ENCODE results near the gene BAAT. TPM values are rescaled to one million over a fixed set of nuclear protein-coding genes. Genes with fewer than 3 reads are reported as not detected.

BAAT gene
- total and polyA plus RNA-seq, 2 of the 13 experiments (the other 11 are each of a cell fraction or from before 2014, with no cell fraction given): 0.71 to 7.9 TPM

- TF ChIP-seq FOXP1 (IDR thresholded peaks at IDR 0.05) (no peak), FOXP1 (CRISPR knock-in tag; IDR thresholded peaks at IDR 0.05) (peak; percentile 29; the same call in 1 of the 2 replicates), SSRP1 (CRISPR knock-in tag; IDR thresholded peaks at IDR 0.05) (no peak), ZNF207 (IDR thresholded peaks at IDR 0.05; ENCODE audit: borderline replicate concordance) (no peak), EP300 (IDR thresholded peaks at IDR 0.05; ENCODE audit: low read depth in 2 of 2, low read length in 2 of 2) (peak in 1 of 2 experiments; percentile 7; a peak in 1 of 4 replicates), EP300 (CRISPR knock-in tag; IDR thresholded peaks at IDR 0.05; ENCODE audit: borderline replicate concordance) (no peak), ZSCAN9 (CRISPR knock-in tag; IDR thresholded peaks at IDR 0.05; ENCODE audit: borderline replicate concordance) (no peak), FOXA3 (CRISPR knock-in tag; IDR thresholded peaks at IDR 0.05) (0 out of 2 replicates have a peak, but pooled peaks have one; percentile 39), ONECUT2 (CRISPR knock-in tag; IDR thresholded peaks at IDR 0.05) (no peak), NCOA1 (CRISPR knock-in tag; IDR thresholded peaks at IDR 0.05) (no peak), SOX13 (IDR thresholded peaks at IDR 0.05) (no peak), SOX13 (CRISPR knock-in tag; conservative IDR thresholded peaks at IDR 0.05 in 1 of 2, IDR thresholded peaks at IDR 0.05 in 1 of 2) (peak in 1 of 2 experiments; percentile 45; a peak in 1 of 4 replicates), ZNF546 (CRISPR knock-in tag; conservative IDR thresholded peaks at IDR 0.05) (no peak), ZSCAN29 (CRISPR knock-in tag; conservative IDR thresholded peaks at IDR 0.05) (no peak), SOX6 (IDR thresholded peaks at IDR 0.05) (no peak), SOX6 (CRISPR knock-in tag; IDR thresholded peaks at IDR 0.05) (0 out of 2 replicates have a peak, but pooled peaks have one; percentile 28), ZNF512 (CRISPR knock-in tag; IDR thresholded peaks at IDR 0.05) (no peak)
- TF ChIP-seq, protein P1, sequence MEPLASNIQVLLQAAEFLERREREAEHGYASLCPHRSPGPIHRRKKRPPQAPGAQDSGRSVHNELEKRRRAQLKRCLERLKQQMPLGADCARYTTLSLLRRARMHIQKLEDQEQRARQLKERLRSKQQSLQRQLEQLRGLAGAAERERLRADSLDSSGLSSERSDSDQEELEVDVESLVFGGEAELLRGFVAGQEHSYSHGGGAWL (CRISPR knock-in tag; IDR thresholded peaks at IDR 0.05): no peak
- TF ChIP-seq, protein P2, sequence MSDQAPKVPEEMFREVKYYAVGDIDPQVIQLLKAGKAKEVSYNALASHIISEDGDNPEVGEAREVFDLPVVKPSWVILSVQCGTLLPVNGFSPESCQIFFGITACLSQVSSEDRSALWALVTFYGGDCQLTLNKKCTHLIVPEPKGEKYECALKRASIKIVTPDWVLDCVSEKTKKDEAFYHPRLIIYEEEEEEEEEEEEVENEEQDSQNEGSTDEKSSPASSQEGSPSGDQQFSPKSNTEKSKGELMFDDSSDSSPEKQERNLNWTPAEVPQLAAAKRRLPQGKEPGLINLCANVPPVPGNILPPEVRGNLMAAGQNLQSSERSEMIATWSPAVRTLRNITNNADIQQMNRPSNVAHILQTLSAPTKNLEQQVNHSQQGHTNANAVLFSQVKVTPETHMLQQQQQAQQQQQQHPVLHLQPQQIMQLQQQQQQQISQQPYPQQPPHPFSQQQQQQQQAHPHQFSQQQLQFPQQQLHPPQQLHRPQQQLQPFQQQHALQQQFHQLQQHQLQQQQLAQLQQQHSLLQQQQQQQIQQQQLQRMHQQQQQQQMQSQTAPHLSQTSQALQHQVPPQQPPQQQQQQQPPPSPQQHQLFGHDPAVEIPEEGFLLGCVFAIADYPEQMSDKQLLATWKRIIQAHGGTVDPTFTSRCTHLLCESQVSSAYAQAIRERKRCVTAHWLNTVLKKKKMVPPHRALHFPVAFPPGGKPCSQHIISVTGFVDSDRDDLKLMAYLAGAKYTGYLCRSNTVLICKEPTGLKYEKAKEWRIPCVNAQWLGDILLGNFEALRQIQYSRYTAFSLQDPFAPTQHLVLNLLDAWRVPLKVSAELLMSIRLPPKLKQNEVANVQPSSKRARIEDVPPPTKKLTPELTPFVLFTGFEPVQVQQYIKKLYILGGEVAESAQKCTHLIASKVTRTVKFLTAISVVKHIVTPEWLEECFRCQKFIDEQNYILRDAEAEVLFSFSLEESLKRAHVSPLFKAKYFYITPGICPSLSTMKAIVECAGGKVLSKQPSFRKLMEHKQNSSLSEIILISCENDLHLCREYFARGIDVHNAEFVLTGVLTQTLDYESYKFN (CRISPR knock-in tag; conservative IDR thresholded peaks at IDR 0.05): peak; percentile 18; the same call in 1 of the 2 replicates
Observed at GRCh38 chr9:101394687-101395086, 9.9 kb upstream of the BAAT start (continued).

All from HepG2 (cell line).